Right lobe of liver (tissue), 6 donors: ENCODE results near the gene PKD2. TPM values are rescaled to one million over a fixed set of nuclear protein-coding genes. Genes with fewer than 3 reads are reported as not detected.
A peak's percentile ranks its signal among the peaks of the same experiment; 100 is the strongest.

Experiments
- ATAC-seq, 4 donors: fragments of 200-7000 bp; cut with Tn5 transposase; one replicate each; pipeline ENCODE4 v1.9.1; 2020; ENCODE audit warnings: mild to moderate bottlenecking in 4 of 4, moderate library complexity in 4 of 4
- DNase-seq, 3 donors: peaks; one replicate each; pipeline ENCODE4 v3.0.0-alpha.2; 2020
- H3K27ac ChIP-seq, 3 donors: fragments of 200-600 bp; one replicate each; pipeline ENCODE4 v1.8.0; 2022
- H3K27me3 ChIP-seq, 2 donors: fragments of 200-600 bp; one replicate each; pipeline ENCODE4 v1.8.0; 2022
- H3K36me3 ChIP-seq, 4 donors: fragments of 200-600 bp; sonication (generic) in 1 of 4; one replicate each; pipeline versions ENCODE4 v1.5.1 to v1.8.0; 2017 to 2022; ENCODE audit warnings: control low read depth in 1 of 4
- H3K4me1 ChIP-seq, 4 donors: fragments of 200-600 bp; sonication (generic) in 1 of 4; one replicate each; pipeline versions ENCODE4 v1.5.1 to v1.8.0; 2017 to 2022; ENCODE audit warnings: control low read depth in 1 of 4
- H3K4me3 ChIP-seq, 3 donors: fragments of 200-600 bp; one replicate each; pipeline ENCODE4 v1.8.0; 2022
- H3K9me3 ChIP-seq, 4 donors: fragments of 200-600 bp; sonication (generic) in 1 of 4; one replicate each; pipeline versions ENCODE4 v1.5.1 to v1.8.0; 2017 to 2022; ENCODE audit warnings: control low read depth in 1 of 4
- CTCF ChIP-seq, 4 donors: fragments of 200-600 bp in 3 of 4; fragments of 450-650 bp in 1 of 4; IDR thresholded peaks; one replicate each; pipeline versions ENCODE4 v1.5.1 to v1.8.0; 2016 to 2022; ENCODE audit warnings: antibody characterized with exemption in 4 of 4, mild to moderate bottlenecking in 2 of 4
- POLR2A ChIP-seq: fragments of 450-650 bp; IDR thresholded peaks from one replicate; pipeline ENCODE4 v1.6.1; 2017; ENCODE audit warnings: antibody characterized with exemption, mild to moderate bottlenecking
- WGBS: methylation state at CpG from one replicate; pipeline ENCODE4 v1.1.6; 2018; ENCODE audit warnings: low coverage, low lambda C conversion rate; ENCODE audit not compliant: insufficient coverage; ENCODE audit errors: missing lambda C conversion rate; 5-methylcytosine and 5-hydroxymethylcytosine counted together
- intact Hi-C, 2 donors: fragments of 100-400 bp; cut with DNase I; formaldehyde crosslinking; loops; one replicate each; pipeline versions ENCODE4 v1.11.2 to v1.14.1; 2022
- total RNA-seq, 6 experiments: library from RNA; depleted of rRNA in 2 of 6; stranded (reverse); fragments of >200 nt in 2 of 6; fragmentation: NEBNext Ultra II Directional in 3 of 6; extraction: Animal tissue kit (Norgen Biotek cat#: 25700) in 3 of 6; gene quantifications; one replicate each; pipeline versions ENCODE4 v1.1.0 to v1.2.4, GENCODE V29; 2016 to 2023
- donor health status: DM: no; HTN: yes; CAD: no.
- donor health status: DM: no; HTN: no; CAD: no.
- donor health status: DM: no; HTN: no; CAD: no.
- donor health status: DM: no; HTN: yes; CAD: no.
- donor health status: DM: no; HTN: yes; CAD: no.

PKD2 gene
- total RNA-seq, 6 experiments from 2014 or later = 5.5 to 9.0 (median 6.7) TPM

- Histone ChIP-seq H3K27me3 (no peaks in the 10 kb centered on the region), H3K9me3 (no peaks in the 10 kb centered on the region), H3K4me1 (peaks cover 0 to 11% (median 0%) of the 10 kb centered on the region in 4 donors), H3K36me3 (no peaks in the 10 kb centered on the region), H3K27ac (no peak overlapping the region), H3K4me3 (peak overlapping the region; percentile 68 to 84 (median 75))
- 36% methylated on average over 6 of the region's 10 CpGs for WGBS
- no peak for ATAC-seq
- intact Hi-C loops = no loop called here
- DNase-seq = no peak
- TF ChIP-seq POLR2A (no peak), CTCF (IDR thresholded peaks at IDR 0.05) (no peak)
Observed at GRCh38 chr4:88006956-88007303, 505 bp upstream of the PKD2 start.

- Histone ChIP-seq H3K27ac (peak overlapping the region; percentile 44 to 65 (median 56)), H3K36me3 (no peaks in the 10 kb centered on the region), H3K27me3 (no peaks in the 10 kb centered on the region), H3K4me1 (peaks cover 0 to 11% (median 0%) of the 10 kb centered on the region in 4 donors), H3K4me3 (peak overlapping the region; percentile 68 to 84 (median 75)), H3K9me3 (no peaks in the 10 kb centered on the region)
- 0% methylated on average over 9 of the region's 51 CpGs for WGBS
- no peak for TF ChIP-seq POLR2A
- no peak for TF ChIP-seq CTCF (IDR thresholded peaks at IDR 0.05)
- DNase-seq (peak; percentile 50 to 64 (median 53)), ATAC-seq (peak; percentile 54 to 62 (median 58))
- intact Hi-C loops = no loop called here
Observed at GRCh38 chr4:88008122-88008742, 797 bp downstream of the PKD2 start.

- no peaks in the 10 kb centered on the region for H3K27me3 ChIP-seq
- H3K9me3 ChIP-seq = no peaks in the 10 kb centered on the region
- no peaks in the 10 kb centered on the region for H3K36me3 ChIP-seq
- H3K4me3 ChIP-seq = peak overlapping the region; percentile 68 to 84 (median 75)
- intact Hi-C loops = no loop called here
- no peak overlapping the region for H3K27ac ChIP-seq
- DNase-seq (no peak), ATAC-seq (no peak)
- peaks cover 0 to 11% (median 0%) of the 10 kb centered on the region in 4 donors for H3K4me1 ChIP-seq
- WGBS = 23% methylated on average over 5 of the region's 5 CpGs
- no peak for TF ChIP-seq POLR2A
Observed at GRCh38 chr4:88008743-88009171, 1.3 kb downstream of the PKD2 start.

- no peak overlapping the region for H3K4me3 ChIP-seq
- no peaks in the 10 kb centered on the region for H3K9me3 ChIP-seq
- WGBS = 85% methylated on average over 5 of the region's 5 CpGs
- peaks cover 0 to 11% (median 0%) of the 10 kb centered on the region in 4 donors for H3K4me1 ChIP-seq
- DNase-seq (no peak), ATAC-seq (no peak)
- intact Hi-C loops = no loop called here
- no peak for TF ChIP-seq CTCF (IDR thresholded peaks at IDR 0.05)
- no peak for TF ChIP-seq POLR2A
- no peaks in the 10 kb centered on the region for H3K36me3 ChIP-seq
- H3K27ac ChIP-seq = no peak overlapping the region
- no peaks in the 10 kb centered on the region for H3K27me3 ChIP-seq
Observed at GRCh38 chr4:88009871-88010270, 2.4 kb downstream of the PKD2 start.

- H3K27me3 ChIP-seq = no peaks in the 10 kb centered on the region
- no peaks in the 10 kb centered on the region for H3K9me3 ChIP-seq
- intact Hi-C loops = no loop called here
- DNase-seq = no peak
- no peak overlapping the region for H3K27ac ChIP-seq
- WGBS = 50% methylated on average over 2 of the region's 2 CpGs
- no peak for ATAC-seq
- H3K36me3 ChIP-seq = no peaks in the 10 kb centered on the region
- TF ChIP-seq POLR2A (no peak), CTCF (IDR thresholded peaks at IDR 0.05) (no peak)
- peaks cover 0 to 11% (median 0%) of the 10 kb centered on the region in 4 donors for H3K4me1 ChIP-seq
- no peak overlapping the region for H3K4me3 ChIP-seq
Observed at GRCh38 chr4:88010966-88011365, 3.5 kb downstream of the PKD2 start.
